Activated T-cell treated with anti-CD3 and anti-CD28 coated beads for 24 hours (primary cell): ENCODE results near the gene AKT1.

Source experiments
- DNase-seq: peaks from one replicate; pipeline ENCODE4 v3.0.0-alpha.2; 2020; ENCODE audit warnings: low read depth

Gene AKT1

DNA sequence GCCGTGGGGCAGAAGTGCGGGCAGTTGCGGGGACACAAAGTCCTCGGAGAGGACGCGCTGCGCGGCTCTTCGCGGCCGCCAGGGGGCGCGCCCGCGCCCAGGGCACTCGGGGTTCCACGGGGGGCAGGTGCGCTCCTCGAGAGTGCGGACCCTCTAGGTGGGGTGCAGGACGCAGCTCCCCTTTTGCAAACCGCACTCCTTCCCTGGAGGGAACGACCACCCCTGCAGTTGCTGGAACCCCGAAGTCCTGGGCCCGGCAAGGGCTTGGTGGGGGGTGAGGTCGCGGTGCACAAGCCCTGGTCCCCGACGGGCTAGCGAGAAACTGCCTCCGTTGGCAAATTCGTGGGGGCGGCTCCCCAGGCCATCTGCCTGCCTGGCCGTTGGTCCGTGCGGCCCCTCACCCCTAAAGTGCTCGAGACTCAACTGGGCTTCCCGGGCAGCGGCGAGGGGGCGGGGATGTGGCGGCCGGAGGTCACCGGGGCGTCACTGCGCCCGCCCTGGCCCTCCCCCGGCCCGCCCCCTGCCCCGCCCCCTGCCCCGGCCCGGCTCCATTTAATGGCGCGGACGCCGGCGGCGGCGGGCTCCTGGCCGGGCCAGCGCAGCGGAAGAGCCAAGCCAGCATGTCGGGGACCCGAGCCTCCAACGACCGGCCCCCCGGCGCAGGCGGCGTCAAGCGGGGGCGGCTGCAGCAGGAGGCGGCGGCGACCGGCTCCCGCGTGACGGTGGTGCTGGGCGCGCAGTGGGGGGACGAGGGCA, 71.7 kb downstream of the AKT1 start, which contains the start of gene ADSS1:
Gene ADSS1 (plus strand): TSS at position 579 of the 756 bp plus-strand sequence. CDS start 42 bp downstream, at position 621.
- peak; percentile 30 for DNase-seq

DNA sequence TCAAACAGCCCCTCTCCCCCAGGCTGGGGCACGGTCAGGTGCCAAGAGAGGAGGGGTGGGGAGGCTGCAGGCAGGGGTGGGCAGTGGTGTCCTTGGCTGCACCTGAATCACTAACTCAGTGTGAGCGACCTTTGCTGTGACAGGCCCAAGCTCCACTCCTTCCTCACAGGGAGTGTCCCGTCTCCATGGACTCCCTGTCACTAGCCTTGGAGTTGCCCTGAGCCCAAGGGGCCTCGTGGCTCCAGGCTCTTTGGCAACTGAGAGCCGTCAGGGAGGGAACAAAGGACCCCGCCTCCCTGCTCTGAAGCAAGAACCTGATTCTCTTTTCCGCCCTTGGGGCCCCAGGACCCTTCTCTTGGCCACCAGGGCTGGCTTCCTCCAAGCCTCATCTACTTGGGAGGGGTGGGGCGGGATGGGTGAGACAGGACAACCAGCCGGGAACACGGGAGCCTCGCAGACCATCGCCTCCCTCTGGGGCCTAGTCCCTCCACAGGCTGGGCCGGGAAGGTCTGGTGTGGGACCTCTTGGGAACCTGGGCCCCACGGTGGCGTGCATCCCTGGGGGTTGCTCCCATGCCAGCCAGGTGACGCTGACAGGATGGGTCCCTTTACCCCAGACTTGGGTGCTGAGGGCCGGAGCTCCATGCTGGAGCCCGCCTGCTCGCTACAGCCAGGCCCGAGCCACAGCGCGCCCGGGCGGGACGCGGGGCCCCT, 72.5 kb downstream of the AKT1 start:
- no peak for DNase-seq

DNA sequence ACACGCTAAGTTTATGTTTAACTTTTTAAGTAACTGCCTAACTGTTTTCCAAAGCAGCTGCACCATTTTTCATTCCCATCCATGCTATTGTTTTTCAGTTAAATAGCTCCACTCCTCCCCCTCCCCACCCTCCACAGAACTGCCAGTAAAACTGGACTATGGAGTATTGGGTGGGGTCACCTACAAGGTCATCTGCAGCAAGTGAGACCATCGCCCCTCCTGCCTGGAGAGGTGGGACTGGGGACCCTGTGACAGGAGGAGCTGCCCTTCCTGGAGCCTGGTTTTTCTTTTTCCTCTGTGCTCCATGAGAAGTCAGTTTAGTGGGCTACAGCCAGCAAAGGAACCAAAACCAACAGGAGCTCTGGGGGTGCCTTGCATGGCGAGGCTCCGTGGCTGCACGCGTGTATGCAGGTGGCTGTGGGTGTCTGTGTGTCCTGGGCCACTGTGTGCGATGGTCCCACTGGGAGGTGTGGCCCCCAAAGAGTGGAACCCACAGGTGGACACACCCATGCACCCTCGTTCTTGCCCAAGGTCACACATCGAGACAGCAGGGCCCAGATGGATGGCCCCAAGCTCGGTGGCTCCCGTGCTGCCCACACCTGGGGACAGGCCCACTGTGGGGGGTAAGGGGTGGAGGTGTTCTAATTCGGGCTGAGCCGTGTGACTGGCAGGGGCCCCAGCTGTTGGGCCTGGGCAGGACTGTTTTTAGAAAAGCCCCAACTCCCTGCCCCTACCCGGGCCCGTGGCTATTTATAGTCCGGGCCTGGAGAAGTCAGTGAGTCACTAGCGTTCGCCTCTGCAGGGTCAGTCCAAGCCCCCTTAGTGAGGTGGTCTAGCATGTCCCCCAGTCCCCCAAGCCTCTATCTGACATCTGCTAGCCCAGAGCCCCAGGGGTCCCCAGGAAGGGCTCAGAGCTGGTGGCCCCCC, 73.8 kb downstream of the AKT1 start:
- DNase-seq, result no peak
